OCI-LY1 (cell line): Measurements from ENCODE around the gene CNNM1.

Experiments used
- EZH2 ChIP-seq: fragments of 200-600 bp; sonication (generic), shearing (Covaris generic); IDR thresholded peaks from 2 replicates; pipeline ENCODE4 v1.8.0; 2017; ENCODE audit warnings: borderline replicate concordance, mixed run types, mild to moderate bottlenecking, antibody characterized with exemption, low read length, moderate library complexity, mixed read lengths
- TF ChIP-seq, protein P1 (sequence below): fragments of 200-600 bp; sonication (generic), shearing (Covaris generic); IDR thresholded peaks from 2 replicates; pipeline ENCODE4 v1.5.1; 2017; ENCODE audit warnings: mild to moderate bottlenecking, antibody characterized with exemption, low read length, moderate library complexity, mixed read lengths

DNA sequence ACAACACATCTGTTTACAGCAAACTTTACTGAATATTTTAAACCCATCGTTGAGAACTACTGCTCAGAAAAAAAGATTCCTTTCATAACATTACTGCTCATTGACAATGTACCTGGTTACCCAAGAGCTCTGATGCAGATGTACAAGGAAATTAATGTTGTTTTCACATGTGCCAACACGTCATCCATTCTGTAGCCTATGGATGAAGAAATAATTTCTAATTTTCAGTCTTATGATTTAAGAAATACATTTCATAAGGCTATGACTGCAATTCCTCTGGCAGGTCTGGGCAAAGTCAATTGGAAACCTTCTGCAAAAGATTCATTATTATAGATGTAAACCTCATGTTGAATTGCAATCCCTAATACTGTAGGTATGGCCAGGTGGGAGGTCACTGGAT is 16.7 kb upstream of the CNNM1 start:
- TF ChIP-seq, protein P1, sequence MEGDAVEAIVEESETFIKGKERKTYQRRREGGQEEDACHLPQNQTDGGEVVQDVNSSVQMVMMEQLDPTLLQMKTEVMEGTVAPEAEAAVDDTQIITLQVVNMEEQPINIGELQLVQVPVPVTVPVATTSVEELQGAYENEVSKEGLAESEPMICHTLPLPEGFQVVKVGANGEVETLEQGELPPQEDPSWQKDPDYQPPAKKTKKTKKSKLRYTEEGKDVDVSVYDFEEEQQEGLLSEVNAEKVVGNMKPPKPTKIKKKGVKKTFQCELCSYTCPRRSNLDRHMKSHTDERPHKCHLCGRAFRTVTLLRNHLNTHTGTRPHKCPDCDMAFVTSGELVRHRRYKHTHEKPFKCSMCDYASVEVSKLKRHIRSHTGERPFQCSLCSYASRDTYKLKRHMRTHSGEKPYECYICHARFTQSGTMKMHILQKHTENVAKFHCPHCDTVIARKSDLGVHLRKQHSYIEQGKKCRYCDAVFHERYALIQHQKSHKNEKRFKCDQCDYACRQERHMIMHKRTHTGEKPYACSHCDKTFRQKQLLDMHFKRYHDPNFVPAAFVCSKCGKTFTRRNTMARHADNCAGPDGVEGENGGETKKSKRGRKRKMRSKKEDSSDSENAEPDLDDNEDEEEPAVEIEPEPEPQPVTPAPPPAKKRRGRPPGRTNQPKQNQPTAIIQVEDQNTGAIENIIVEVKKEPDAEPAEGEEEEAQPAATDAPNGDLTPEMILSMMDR: no peak
- TF ChIP-seq EZH2: no peak
